ENCODE results near the gene PWWP2A. TPM values are rescaled to one million over a fixed set of nuclear protein-coding genes. Genes with fewer than 3 reads are reported as not detected.

Gene PWWP2A
- total RNA-seq, 2 donors from 2014 or later, result 9.9 to 12.4 TPM

DNA sequence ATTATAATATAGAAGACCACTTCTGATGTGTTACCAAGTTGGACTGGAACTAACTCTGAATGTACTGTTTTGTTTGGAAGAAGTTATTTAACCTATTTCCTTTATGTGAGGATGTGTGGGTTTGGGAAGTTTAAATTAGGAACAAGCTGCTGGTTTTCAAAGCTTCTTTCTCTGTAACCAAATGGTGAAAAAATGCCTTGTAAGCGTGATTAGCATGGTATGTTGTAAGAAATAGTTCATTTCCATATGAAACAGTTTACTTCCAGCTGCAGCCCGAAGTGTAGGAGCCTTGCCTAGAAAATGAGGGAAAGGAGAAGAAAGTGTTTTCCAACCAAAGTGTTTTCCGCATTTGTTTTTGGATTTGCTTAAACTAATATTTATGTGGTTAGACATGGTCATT is 74.3 kb downstream of the PWWP2A start:
- no peak for ATAC-seq
- intact Hi-C loops (cut with DNase I), result no loop called here
- DNase-seq, result no peak

DNA sequence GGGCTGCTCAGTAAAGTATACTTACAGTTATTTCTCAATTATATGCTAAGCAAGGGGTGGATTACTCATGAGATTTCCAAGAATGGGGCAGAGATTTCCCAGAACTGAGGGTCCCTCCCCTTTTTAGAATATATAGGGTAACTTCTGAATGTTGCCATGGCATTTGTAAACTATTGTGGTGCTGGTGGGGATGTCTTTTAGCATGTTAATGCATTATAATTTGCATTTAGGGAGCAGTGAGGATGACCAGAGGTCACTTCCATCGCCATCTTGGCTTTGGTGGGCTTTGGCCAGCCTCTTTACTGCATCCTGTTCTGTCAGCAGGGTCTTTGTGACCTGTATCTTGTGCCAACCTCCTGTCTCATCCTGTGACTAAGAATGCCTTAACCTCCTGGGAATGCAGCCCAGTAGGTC is 74.9 kb downstream of the PWWP2A start:
- ATAC-seq (no peak), DNase-seq (no peak)
- intact Hi-C loops (cut with DNase I), result no loop called here

DNA sequence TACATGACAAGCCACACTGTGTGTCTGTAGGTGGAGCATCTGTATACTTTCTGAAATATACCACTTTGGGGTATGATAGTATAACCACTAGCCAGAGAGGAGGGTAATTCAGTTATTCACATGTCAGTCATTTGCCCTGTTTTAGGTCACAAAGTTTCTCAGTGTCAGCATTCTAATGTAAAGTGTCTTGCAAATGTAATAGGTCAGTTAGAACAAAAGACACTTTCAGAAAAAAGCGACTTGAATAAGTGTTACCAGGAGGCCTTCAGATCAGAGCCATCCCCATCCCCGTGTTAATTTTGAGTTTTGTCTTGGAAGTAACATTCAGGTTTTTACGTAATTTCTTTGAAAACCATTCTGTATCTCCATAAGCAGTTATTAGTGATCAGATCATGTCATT is 76.6 kb downstream of the PWWP2A start:
- intact Hi-C loops (cut with DNase I), result no loop called here
- DNase-seq (no peak), ATAC-seq (no peak)

Other genes with a start within 250 kb of the PWWP2A start
- 1 to 10 TPM; 1.8 to 2.9 TPM for gene ADRA1B, start 203.0 kb downstream of the PWWP2A start, total RNA-seq
- 10 to 100 TPM; 54.7 to 74.5 TPM for gene TTC1, start 110.3 kb downstream of the PWWP2A start, total RNA-seq
- under 1 TPM in 1 of 2 donors, not detected in 1; 0.68 TPM for gene FABP6, start 110.1 kb upstream of the PWWP2A start, total RNA-seq
- gene CCNJL, start 193.1 kb upstream of the PWWP2A start, total RNA-seq, result 1 to 10 TPM; 5.5 to 5.6 TPM